ENCODE results near the gene MFAP1.
A peak's percentile ranks its signal among the peaks of the same experiment; 100 is the strongest.
"Not testable (repeated sequence)": the region's sequence is repeated elsewhere in the genome, so short reads cannot be mapped to it uniquely, and the experiment has no call there.

The MFAP1 gene

GRCh38 chr15:43824302-43825246 is at the start of gene MFAP1:
Gene MFAP1 (minus strand): TSS chr15:43824690. CDS start chr15:43824569, 121 bp downstream.
- peak; percentile 91 for DNase-seq

DNA sequence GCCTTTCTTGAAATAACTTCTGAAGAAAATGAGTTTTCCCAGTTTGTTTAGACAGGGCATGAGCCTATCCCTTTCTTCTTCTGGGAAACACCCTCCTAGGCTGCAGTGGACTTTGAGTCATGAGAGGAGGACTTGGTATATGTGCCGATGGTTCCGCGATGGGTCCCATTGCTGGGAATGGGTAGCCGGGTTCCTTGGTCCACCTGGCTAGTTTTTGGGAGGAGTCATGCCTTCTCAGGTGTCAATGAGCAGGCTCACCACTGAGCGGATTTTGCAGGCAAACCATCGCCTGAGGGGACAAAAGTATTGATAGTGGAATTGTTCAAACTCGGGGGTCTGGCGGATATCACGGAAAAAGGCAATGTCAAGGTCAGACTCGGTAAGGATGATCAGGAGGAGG is 49.2 kb upstream of the MFAP1 start:
- no peak for DNase-seq

DNA sequence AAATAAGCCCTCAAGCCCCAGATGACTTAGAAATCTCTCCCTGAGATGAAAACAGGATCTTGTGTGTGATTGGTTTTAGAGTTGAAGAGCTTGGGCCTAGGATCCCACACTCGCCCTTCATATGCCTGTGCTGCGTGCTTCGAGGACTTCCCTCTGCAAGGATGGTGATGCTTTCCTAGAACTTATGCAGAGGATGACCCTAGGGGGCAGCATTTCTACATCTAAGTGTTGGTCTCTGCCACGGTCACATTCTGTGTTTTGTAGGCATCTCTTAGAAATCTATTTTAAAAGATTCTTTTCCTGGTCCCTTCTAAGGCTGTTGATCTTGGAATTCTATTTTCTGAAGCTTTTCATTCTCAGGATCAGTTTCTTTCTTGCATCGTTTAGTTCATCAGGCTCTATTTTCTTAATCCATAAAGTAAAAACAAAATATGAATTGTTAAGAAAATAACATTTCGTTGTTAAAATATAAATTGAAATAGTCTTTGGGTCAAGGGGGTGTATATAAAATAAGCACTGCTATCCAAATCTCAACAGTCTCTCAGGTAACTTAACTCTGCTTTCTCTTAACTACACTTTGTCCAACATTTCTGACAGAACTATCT is 48.0 kb upstream of the MFAP1 start:
- no peak for DNase-seq

DNA sequence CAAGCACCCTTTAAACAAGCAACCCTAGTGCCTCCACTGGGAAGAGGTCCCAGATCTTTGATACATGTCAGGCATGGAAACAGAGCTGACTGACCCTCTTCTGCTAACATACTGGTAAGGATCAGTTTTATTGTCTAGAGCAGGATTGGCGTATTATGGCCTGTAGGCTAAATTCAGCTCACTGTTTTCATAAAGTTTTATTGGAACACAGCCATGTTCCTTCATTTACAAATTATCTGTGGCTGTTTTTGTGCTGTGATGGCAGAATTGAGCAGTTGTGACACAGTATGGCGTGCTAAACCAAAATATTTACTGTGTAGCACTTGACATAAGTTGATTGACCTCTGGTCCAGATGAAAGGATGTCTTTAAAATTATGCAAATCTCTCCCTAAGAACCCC is 47.3 kb upstream of the MFAP1 start:
- DNase-seq: no peak

DNA sequence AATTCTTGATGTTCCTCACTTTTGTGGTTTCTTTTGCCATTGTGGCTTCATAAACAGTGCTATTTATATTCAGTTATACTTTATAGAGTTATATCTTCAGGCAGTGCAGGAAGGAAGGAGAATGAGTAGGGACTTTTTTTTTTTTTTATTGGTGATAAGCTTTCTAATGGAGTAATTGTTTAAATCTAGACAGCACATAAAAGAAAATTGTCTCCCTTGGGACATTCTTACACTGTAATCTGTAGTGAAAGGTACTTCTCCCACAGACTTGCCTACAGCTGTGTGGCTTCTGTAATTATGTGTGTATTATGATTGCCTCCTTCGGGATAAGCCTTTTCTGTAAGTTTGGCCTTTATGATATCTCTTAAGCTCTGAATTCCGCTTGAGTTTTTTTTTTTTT is 43.9 kb upstream of the MFAP1 start:
- no peak for DNase-seq

- no peak for DNase-seq
Measured at GRCh38 chr15:43867096-43867495, 42.6 kb upstream of the MFAP1 start.

GRCh38 chr15:43866636-43867035 is 42.1 kb upstream of the MFAP1 start:
- DNase-seq: not testable (repeated sequence)

GRCh38 chr15:43859546-43859945 is 35.1 kb upstream of the MFAP1 start:
- no peak for DNase-seq

DNA sequence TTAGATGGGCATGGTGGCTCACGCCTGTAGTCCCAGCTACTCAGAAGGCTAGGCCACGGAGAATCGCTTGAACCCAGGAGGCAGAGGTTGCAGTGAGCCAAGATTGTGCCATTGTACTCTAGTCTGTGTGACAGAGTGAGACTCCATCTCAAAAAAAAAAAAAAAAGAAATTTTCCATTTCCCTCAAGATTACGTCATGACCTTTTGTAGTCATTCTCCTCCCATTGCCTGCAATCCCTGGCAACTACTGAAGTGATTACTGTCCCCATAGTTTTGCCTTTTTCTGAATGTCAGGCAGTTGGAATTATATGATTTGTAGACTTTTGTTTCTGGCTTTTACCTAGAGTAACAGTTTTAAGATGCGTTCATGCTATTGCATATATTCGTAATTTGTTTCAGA is 30.3 kb upstream of the MFAP1 start:
- no peak for DNase-seq

DNA sequence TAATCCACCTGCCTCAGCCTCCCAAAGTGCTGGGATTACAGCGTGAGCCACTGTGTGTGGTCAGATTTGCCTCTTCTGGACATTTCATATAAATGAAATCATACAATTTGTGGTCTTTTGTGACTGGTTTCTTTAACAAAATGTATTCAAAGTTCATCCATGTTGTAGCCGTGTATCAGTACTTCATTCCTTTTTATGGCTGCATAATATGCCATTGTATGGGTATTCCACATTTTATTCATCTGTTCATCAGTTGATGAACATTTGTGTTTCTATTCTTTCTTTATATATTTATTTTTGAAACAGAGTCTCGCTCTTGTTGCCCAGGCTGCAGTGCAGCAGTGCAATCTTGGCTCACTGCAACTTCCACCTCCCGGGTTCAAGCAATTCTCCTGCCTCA is 28.1 kb upstream of the MFAP1 start:
- DNase-seq: no peak

- no peak for DNase-seq
Measured at GRCh38 chr15:43851251-43851650, 26.8 kb upstream of the MFAP1 start.

DNA sequence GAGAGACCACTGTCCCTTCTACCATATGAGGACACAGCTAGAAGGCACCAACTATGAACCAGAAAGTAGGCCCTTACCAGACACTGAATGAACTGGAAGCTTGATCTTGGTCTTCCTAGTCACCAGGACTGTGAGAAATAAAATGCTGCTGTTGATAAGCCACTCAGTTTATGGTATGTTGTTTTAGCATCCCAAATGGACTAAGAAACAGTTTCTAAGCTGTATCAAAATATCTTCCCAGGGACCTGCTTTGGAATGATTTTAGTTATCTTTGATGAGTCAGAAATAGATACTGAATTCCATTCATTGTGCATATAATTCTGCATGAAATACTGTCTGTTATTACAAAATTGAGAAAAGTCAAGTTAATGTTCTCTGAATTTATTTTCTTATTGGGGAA is 20.9 kb upstream of the MFAP1 start:
- DNase-seq: no peak

GRCh38 chr15:43832485-43832884 is 8.0 kb upstream of the MFAP1 start:
- DNase-seq: not testable (repeated sequence)

- not testable (repeated sequence) for DNase-seq
Measured at GRCh38 chr15:43831519-43832052, 7.1 kb upstream of the MFAP1 start.

DNA sequence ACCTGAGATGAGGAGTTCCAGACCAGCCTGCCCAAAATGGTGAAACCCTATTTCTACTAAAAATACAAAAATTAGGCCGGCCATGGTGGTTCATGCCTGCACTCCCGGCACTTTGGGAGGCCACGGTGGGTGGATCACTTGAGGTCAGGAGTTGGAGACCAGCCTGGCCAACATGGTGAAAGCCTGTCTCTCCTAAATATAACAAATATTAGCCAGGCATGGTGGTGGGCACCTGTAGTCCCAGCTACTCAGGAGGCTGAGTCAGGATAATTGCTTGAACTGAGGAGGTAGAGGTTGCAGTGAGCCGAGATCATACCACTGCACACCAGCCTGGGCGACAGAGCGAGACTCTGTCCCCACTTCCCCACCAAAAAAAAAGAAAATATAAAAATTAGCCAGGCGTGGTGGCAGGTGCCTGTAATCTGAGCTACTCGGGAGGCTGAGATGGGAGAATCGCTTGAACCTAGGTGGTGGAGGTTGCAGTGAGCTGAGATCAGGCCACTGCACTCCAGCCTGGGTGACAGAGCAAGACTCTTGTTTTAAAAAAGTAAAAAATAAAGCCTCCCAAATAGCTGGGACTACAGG is 6.3 kb upstream of the MFAP1 start:
- not testable (repeated sequence) for DNase-seq

DNA sequence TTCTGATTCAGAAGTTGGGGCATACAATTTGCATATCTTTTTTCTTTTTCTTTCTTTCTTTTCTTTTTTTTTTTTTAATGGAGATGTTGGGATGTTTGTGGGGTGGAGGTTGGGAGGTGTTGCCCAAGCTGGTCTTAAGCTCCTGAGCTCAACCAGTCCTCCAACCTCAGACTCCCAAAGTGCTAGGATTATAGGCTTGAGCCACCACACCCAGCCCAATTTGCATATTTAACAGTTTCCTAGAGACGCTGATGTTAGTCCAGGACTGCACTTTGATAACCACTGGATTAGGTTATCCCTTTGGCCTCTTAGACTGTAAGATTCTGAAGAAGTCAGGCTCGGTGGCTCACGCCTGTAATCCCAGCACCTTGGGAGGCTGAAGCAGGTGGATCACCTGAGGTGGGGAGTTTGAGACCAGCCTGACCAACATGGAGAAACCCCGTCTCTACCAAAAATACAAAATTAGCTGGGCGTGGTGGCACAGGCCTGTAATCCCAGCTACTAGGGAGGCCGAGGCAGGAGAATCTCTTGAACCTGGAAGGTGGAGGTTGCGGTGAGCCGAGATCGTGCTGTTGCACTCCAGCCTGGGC is 5.6 kb upstream of the MFAP1 start:
- not testable (repeated sequence) for DNase-seq

DNA sequence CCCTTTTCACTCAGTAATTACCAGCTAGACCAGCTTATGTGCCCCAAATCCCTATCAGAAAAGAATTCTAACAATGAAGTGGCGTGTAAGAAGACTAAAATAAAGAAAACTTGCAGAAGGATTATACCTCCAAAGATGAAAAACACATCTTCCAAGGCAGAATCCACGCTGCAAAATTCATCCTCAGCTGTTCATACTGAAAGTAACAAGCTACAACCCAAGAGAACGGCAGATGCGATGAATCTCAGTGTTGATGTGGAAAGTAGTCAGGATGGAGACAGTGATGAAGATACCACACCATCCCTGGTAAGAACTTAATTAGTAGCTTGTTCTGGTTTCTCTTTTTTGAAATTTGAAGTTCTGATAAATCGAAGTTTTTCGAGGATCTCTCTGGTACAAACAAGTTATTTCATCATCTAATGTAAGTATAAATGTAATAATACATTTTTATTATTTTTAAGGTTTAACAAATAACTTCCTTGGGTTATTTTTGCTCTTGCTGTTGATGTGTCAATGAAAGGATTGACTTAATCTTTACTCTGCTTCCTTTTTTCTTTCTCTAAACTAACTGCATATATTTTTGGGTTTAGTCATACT is 3.7 kb upstream of the MFAP1 start:
- no peak for DNase-seq

DNA sequence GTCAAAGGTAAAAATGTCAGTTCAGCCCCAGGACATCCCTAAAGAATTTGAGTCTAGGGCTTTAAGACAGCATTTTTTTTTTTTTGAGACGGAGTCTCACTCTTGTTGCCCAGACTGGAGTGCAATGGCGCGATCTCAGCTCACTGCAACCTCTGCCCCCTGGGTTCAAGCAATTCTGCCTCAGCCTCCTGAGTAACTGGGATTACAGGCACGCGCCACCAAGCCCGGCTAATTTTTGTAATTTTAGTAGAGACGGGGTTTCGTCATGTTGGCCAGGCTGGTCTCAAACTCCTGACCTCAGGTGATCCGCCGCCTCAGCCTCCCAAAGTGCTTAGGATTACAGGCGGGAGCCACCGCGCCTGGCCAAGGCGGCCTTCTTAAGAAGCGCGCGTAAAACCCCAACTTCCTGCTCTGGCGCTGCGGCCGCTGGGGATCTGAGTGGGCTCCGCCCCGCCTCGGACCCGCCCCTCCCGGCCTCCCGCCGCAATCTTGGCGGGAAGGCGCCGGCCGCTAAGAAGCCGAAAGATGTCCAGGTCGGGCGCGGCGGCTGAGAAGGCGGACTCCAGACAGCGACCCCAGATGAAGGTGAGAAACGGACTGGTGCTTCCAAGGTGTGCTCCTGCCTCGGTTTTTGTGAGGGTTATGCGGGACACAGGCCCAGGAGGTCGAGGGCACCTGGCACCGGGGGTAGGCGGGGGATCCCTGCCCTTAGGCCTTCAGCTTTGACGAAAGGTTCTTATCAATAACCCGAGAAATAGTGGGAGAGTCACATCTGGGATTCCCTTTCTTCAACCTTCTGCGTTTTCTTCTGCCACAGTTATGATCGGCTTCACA is 2.2 kb upstream of the MFAP1 start, which contains the start of gene WDR76:
Gene WDR76 (plus strand): TSS at position 495 of the 834 bp plus-strand sequence. CDS start 31 bp downstream, at position 526.
- DNase-seq: peak; percentile 69

- no peak for DNase-seq
Measured at GRCh38 chr15:43826029-43826507, 1.6 kb upstream of the MFAP1 start.

GRCh38 chr15:43825305-43825704 is 815 bp upstream of the MFAP1 start:
- DNase-seq: not testable (repeated sequence)

DNA sequence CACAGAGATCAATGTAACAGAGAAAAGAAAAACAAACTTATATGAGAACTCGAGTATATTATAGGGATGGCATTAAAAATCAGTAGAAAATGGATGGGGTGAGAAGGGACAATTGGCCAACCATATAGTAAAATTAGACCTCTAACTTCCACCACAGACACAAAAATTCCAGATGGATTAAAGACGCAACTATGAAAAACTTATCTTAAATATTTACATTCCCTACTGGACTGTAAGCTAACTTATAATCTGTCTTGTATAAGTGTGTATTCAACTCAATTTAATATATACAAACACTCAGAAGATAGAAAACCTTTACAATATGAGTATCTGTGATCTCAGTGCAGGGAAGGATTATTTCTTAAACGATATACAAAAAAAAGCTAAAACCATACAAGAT is 3.0 kb downstream of the MFAP1 start:
- DNase-seq: no peak

DNA sequence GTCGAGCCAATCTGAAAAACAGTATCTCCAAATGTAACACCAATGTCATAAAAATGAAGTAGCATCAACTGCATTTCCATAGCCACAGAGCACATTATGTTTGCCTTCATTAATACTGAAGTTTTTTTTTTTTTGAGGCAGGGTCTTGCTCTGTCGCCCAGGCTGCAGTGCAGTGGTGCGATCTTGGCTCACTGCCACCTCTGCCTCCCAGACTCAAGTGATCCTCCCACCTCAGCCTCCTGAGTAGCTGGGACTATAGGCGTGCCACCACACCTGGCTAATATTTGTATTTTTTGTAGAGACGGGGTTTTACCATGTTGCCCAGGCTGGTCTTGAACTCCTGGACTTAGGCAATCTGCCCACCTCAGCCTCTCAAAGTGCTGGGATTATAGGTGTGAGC is 9.4 kb downstream of the MFAP1 start:
- DNase-seq: not testable (repeated sequence)
